Measurements from ENCODE around the gene UBE2F.

Gene UBE2F

GRCh38 chr2:238083919-238084318, 117.1 kb downstream of the UBE2F start:
- Histone ChIP-seq H3K79me2 (no peaks in the 10 kb centered on the region), H3K27ac (no peak overlapping the region), H3K36me3 (ENCODE audit: control insufficient read depth, insufficient read depth, low read length) (no peaks in the 10 kb centered on the region), H2AFZ (no peak overlapping the region), H3K4me1 (no peaks in the 10 kb centered on the region), H3K27me3 (ENCODE audit: control insufficient read depth, insufficient read depth, low read length) (no peaks in the 10 kb centered on the region), H3K9me3 (ENCODE audit: control insufficient read depth, low read length) (no peaks in the 10 kb centered on the region), H3K9ac (no peak overlapping the region), H3K4me3 (ENCODE audit: low read depth, low read length) (no peak overlapping the region), H3K4me2 (ENCODE audit: low read length) (no peak overlapping the region)
- no peak for TF ChIP-seq CTCF (IDR thresholded peaks at IDR 0.05)

DNA sequence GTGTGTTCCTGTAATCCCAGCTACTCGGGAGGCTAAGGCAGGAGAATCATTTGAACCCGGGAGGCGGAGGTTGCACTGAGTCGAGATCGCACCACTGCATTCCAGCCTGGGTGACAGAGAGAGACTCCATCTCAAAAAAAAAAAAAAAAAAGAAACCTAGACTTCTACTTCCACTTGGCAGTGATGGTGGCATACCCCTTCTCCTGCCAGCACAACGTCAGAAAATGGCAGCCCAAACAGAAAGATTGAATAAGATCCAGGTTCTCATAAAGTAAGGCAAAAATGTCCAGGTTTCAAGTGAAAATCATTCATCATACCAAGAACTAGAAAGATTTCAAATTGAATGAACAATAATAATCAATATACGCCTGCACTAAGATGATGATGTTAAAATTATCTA, 117.9 kb downstream of the UBE2F start:
- Histone ChIP-seq H2AFZ (no peak overlapping the region), H3K36me3 (ENCODE audit: control insufficient read depth, insufficient read depth, low read length) (no peaks in the 10 kb centered on the region), H3K4me2 (ENCODE audit: low read length) (no peak overlapping the region), H3K79me2 (no peaks in the 10 kb centered on the region), H3K9ac (no peak overlapping the region), H3K27ac (no peak overlapping the region), H3K27me3 (ENCODE audit: control insufficient read depth, insufficient read depth, low read length) (no peaks in the 10 kb centered on the region), H3K9me3 (ENCODE audit: control insufficient read depth, low read length) (no peaks in the 10 kb centered on the region), H3K4me3 (ENCODE audit: low read depth, low read length) (no peak overlapping the region), H3K4me1 (no peaks in the 10 kb centered on the region)
- no peak for TF ChIP-seq CTCF (IDR thresholded peaks at IDR 0.05)

GRCh38 chr2:238085899-238086298, 119.1 kb downstream of the UBE2F start:
- no peak overlapping the region for H3K4me2 ChIP-seq (ENCODE audit: low read length)
- H3K36me3 ChIP-seq (ENCODE audit: control insufficient read depth, insufficient read depth, low read length): no peaks in the 10 kb centered on the region
- no peaks in the 10 kb centered on the region for H3K27me3 ChIP-seq (ENCODE audit: control insufficient read depth, insufficient read depth, low read length)
- no peak overlapping the region for H3K9ac ChIP-seq
- no peak overlapping the region for H2AFZ ChIP-seq
- H3K79me2 ChIP-seq: no peaks in the 10 kb centered on the region
- no peaks in the 10 kb centered on the region for H3K9me3 ChIP-seq (ENCODE audit: control insufficient read depth, low read length)
- H3K4me1 ChIP-seq: no peaks in the 10 kb centered on the region
- no peak overlapping the region for H3K4me3 ChIP-seq (ENCODE audit: low read depth, low read length)
- no peak for TF ChIP-seq CTCF (IDR thresholded peaks at IDR 0.05)
- H3K27ac ChIP-seq: no peak overlapping the region

- H3K27me3 ChIP-seq (ENCODE audit: control insufficient read depth, insufficient read depth, low read length): no peaks in the 10 kb centered on the region
- no peak overlapping the region for H3K9ac ChIP-seq
- no peak for TF ChIP-seq CTCF (IDR thresholded peaks at IDR 0.05)
- H3K27ac ChIP-seq: no peak overlapping the region
- H3K4me2 ChIP-seq (ENCODE audit: low read length): no peak overlapping the region
- H3K4me1 ChIP-seq: no peaks in the 10 kb centered on the region
- H3K9me3 ChIP-seq (ENCODE audit: control insufficient read depth, low read length): no peaks in the 10 kb centered on the region
- no peak overlapping the region for H3K4me3 ChIP-seq (ENCODE audit: low read depth, low read length)
- no peak overlapping the region for H2AFZ ChIP-seq
- H3K36me3 ChIP-seq (ENCODE audit: control insufficient read depth, insufficient read depth, low read length): no peaks in the 10 kb centered on the region
- H3K79me2 ChIP-seq: no peaks in the 10 kb centered on the region
Measured at GRCh38 chr2:238087211-238087610, 120.4 kb downstream of the UBE2F start.

DNA sequence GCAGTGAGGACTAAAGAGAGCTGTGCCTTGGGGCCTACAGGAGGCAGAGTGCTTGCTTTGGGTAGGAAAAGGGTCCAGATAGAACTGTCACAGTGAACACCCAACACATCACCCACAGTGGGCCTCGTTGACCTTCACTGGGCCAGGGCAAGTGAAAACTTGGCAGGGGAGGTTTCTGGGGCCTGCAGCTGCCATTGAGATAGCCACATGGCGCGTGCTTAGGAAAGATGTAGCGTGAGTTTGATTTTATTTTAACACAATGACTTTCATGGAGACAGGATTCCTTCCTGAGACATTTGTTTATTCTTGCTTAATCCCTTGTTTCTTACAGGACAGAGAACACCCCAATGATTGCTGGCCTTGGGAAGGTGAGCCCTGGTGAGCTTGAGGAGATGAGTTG, 124.1 kb downstream of the UBE2F start:
- Histone ChIP-seq H3K4me2 (ENCODE audit: low read length) (no peak overlapping the region), H3K4me3 (ENCODE audit: low read depth, low read length) (no peak overlapping the region), H3K9me3 (ENCODE audit: control insufficient read depth, low read length) (no peaks in the 10 kb centered on the region), H3K79me2 (no peaks in the 10 kb centered on the region), H3K36me3 (ENCODE audit: control insufficient read depth, insufficient read depth, low read length) (no peaks in the 10 kb centered on the region), H3K9ac (no peak overlapping the region), H3K27ac (no peak overlapping the region), H2AFZ (no peak overlapping the region), H3K27me3 (ENCODE audit: control insufficient read depth, insufficient read depth, low read length) (no peaks in the 10 kb centered on the region), H3K4me1 (no peaks in the 10 kb centered on the region)
- TF ChIP-seq CTCF (IDR thresholded peaks at IDR 0.05): no peak

Measured in parathyroid adenoma (tissue), 2 donors.